B cell (primary cell): Measurements from ENCODE around the gene NCOA4. TPM values are rescaled to one million over a fixed set of nuclear protein-coding genes. Genes with fewer than 3 reads are reported as not detected.

ENCODE experiments used
- ATAC-seq: fragments of 200-7000 bp; cut with Tn5 transposase; one replicate; pipeline ENCODE4 v1.10.0; 2021; ENCODE audit warnings: low read depth, mild to moderate bottlenecking, moderate number of reproducible peaks, moderate library complexity
- CTCF ChIA-PET: fragments of 350-600 bp; sonication (Branson Sonifier 250); formaldehyde crosslinking; loops from one replicate; lab custom pipeline; 2021; ENCODE audit warnings: antibody characterized with exemption, inconsistent platforms; lab: Charles Lee
- POLR2A ChIA-PET: fragments of 350-600 bp; sonication (Branson Sonifier 250); formaldehyde crosslinking; loops from one replicate; lab custom pipeline; 2021; ENCODE audit warnings: antibody characterized with exemption; lab: Charles Lee
- DNase-seq: peaks from one replicate; pipeline ENCODE4 v3.0.0; 2013
- H2AFZ ChIP-seq: 2 replicates; pipeline ENCODE4 v1.6.1; 2012; ENCODE audit warnings: mild to moderate bottlenecking, low read depth, low read length; ENCODE audit not compliant: insufficient read depth, poor library complexity, severe bottlenecking
- H3K27ac ChIP-seq, 2 donors: 1 replicate in 1 of 2; 2 replicates in 1 of 2; pipeline ENCODE4 v1.5.1; 2012 to 2013; ENCODE audit warnings: low read length in 2 of 2, mild to moderate bottlenecking in 2 of 2, moderate library complexity in 1 of 2
- H3K27me3 ChIP-seq, 4 experiments: fragments of 200-600 bp in 1 of 4; sonication (generic) in 1 of 4; replicated peaks in 1 of 4; 1 replicate in 2 of 4; 2 replicates in 2 of 4; pipeline versions ENCODE4 v1.6.1 to v1.7.0; 2013 to 2016; ENCODE audit warnings: low read length in 3 of 4, mild to moderate bottlenecking in 2 of 4, mixed read lengths in 1 of 4, moderate library complexity in 1 of 4; ENCODE audit not compliant: insufficient read depth in 4 of 4, control insufficient read depth in 3 of 4; ENCODE audit errors: control extremely low read depth in 1 of 4
- H3K36me3 ChIP-seq, 2 experiments: replicated peaks in 1 of 2; 1 replicate in 1 of 2; 2 replicates in 1 of 2; pipeline versions ENCODE4 v1.6.1 to v1.7.1; 2013; ENCODE audit warnings: low read length in 1 of 2; ENCODE audit not compliant: insufficient read depth in 2 of 2, control insufficient read depth in 1 of 2; ENCODE audit errors: control extremely low read depth in 1 of 2, extremely low read depth in 1 of 2
- H3K4me1 ChIP-seq, 2 donors: fragments of 200-600 bp in 1 of 2; sonication (generic) in 1 of 2; 1 replicate in 1 of 2; 2 replicates in 1 of 2; pipeline versions ENCODE4 v1.5.1 to v1.6.1; 2013 to 2017; ENCODE audit warnings: low read length in 2 of 2; ENCODE audit not compliant: control insufficient read depth in 2 of 2, insufficient read depth in 2 of 2
- H3K4me2 ChIP-seq: replicated peaks from 2 replicates; pipeline ENCODE3; 2012; ENCODE audit warnings: mild to moderate bottlenecking, low read depth, low read length; ENCODE audit not compliant: poor library complexity, severe bottlenecking
- H3K4me3 ChIP-seq, 5 experiments: fragments of 200-600 bp in 1 of 5; sonication (generic) in 1 of 5; 1 replicate in 3 of 5; 2 replicates in 2 of 5; pipeline versions ENCODE4 v1.5.1 to v1.7.0; 2011 to 2016; ENCODE audit warnings: low read length in 4 of 5, mild to moderate bottlenecking in 4 of 5, low read depth in 2 of 5, control low read depth in 1 of 5, moderate library complexity in 1 of 5; ENCODE audit not compliant: insufficient read depth in 1 of 5; ENCODE audit errors: control extremely low read depth in 1 of 5, extremely low read depth in 1 of 5
- H3K79me2 ChIP-seq: fragments of 200-600 bp; sonication (generic); one replicate; pipeline ENCODE4 v1.6.0; 2016; ENCODE audit warnings: low read length; ENCODE audit not compliant: control insufficient read depth, insufficient read depth
- H3K9ac ChIP-seq: fragments of 200-600 bp; sonication (generic); 2 replicates; pipeline ENCODE4 v1.6.1; 2017; ENCODE audit warnings: mild to moderate bottlenecking, low read length, moderate library complexity
- H3K9me3 ChIP-seq, 3 donors: one replicate each; pipeline versions ENCODE4 v1.6.1 to v1.7.1; 2013; ENCODE audit warnings: low read length in 2 of 3; ENCODE audit not compliant: control insufficient read depth in 2 of 3, insufficient read depth in 1 of 3; ENCODE audit errors: control extremely low read depth in 1 of 3
- H4K20me1 ChIP-seq: 2 replicates; pipeline ENCODE4 v1.6.0; 2012; ENCODE audit warnings: mild to moderate bottlenecking, low read length; ENCODE audit not compliant: insufficient read depth, control insufficient read depth, poor library complexity, severe bottlenecking
- H3K27ac Mint-ChIP-seq: one replicate; pipeline ENCODE4 v1.8.0; 2021; ENCODE audit warnings: mixed read lengths
- H3K27me3 Mint-ChIP-seq: one replicate; pipeline ENCODE4 v1.8.0; 2021; ENCODE audit warnings: mixed read lengths
- H3K4me1 Mint-ChIP-seq: one replicate; pipeline ENCODE4 v1.8.0; 2021; ENCODE audit warnings: mixed read lengths
- H3K4me3 Mint-ChIP-seq: one replicate; pipeline ENCODE4 v1.8.0; 2021; ENCODE audit warnings: mixed read lengths
- H3K9me3 Mint-ChIP-seq: one replicate; pipeline ENCODE4 v1.8.0; 2022; ENCODE audit warnings: mixed read lengths; ENCODE audit not compliant: insufficient read depth
- EZH2 ChIP-seq: IDR thresholded peaks from 2 replicates; pipeline ENCODE4 v1.6.1; 2012; ENCODE audit warnings: borderline replicate concordance, low read depth, mild to moderate bottlenecking, moderate library complexity, low read length; ENCODE audit not compliant: insufficient read depth, poor library complexity, severe bottlenecking
- WGBS: methylation state at CpG from one replicate; pipeline ENCODE4 v1.1.5; 2013; ENCODE audit warnings: missing lambda C conversion rate; ENCODE audit not compliant: insufficient coverage; 5-methylcytosine and 5-hydroxymethylcytosine counted together
- intact Hi-C: fragments of 100-400 bp; cut with micrococcal nuclease; formaldehyde crosslinking; loops from one replicate; pipeline ENCODE4 v1.10.0; 2022
- polyA plus RNA-seq: library from polyadenylated mRNA; depleted of rRNA; stranded (reverse); fragments of >200 nt; gene quantifications from 2 replicates; pipeline ENCODE4 v1.2.3, GENCODE V29; 2012
- total RNA-seq, 2 donors: library from RNA; stranded (reverse); fragments of 120-200 nt in 1 of 2; gene quantifications; 1 replicate in 1 of 2; 2 replicates in 1 of 2; pipeline versions ENCODE4 v1.2.3 to v1.2.4, GENCODE V29; 2013 to 2022
- TF ChIP-seq, protein P1 (sequence below): fragments of 200-600 bp; IDR thresholded peaks from one replicate; pipeline ENCODE4 v1.8.0; 2022; ENCODE audit warnings: antibody characterized with exemption, mild to moderate bottlenecking

Gene NCOA4
- total and polyA plus RNA-seq, 2 donors (not counting 1 experiment from before 2014, with no cell fraction given) = 27.1 to 69.7 TPM

DNA sequence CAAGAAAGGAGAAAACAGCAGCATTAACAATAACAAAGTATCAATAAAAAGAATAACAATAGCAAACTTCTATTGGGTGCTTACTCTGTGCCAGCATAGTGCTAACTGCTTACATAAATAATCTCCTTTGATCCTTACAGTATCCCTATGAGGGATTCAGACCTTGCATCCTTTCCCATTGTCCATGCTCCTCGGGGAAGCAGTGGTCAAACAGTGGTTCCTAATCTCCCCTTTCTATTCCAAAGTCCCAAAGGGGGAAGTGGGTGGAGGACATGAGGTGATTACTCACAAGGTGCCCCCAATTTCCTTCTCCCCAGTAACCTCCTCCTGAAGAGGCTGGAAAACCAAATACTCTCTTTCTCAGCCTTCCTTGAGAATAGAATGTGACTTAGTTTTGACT is 37.7 kb upstream of the NCOA4 start:
- Histone ChIP-seq H4K20me1 (no peaks in the 10 kb centered on the region), H3K4me1 (no peaks in the 10 kb centered on the region), H3K9ac (no peak overlapping the region), H3K27me3 (no peaks in the 10 kb centered on the region), H2AFZ (no peak overlapping the region), H3K36me3 (no peaks in the 10 kb centered on the region), H3K9me3 (peaks cover 0 to 3% (median 0%) of the 10 kb centered on the region in 3 donors), H3K79me2 (no peaks in the 10 kb centered on the region), H3K27ac (no peak overlapping the region), H3K4me2 (no peak overlapping the region), H3K4me3 (no peak overlapping the region)
- no peak for ATAC-seq
- Mint-ChIP-seq H3K4me1 (peaks cover 5% of the 10 kb centered on the region), H3K27ac (no peak overlapping the region), H3K27me3 (peaks cover 7% of the 10 kb centered on the region), H3K4me3 (no peak overlapping the region), H3K9me3 (no peaks in the 10 kb centered on the region)
- POLR2A ChIA-PET = no interaction called here
- CTCF ChIA-PET = no interaction called here
- intact Hi-C loops = no loop called here
- DNase-seq = no peak
- TF ChIP-seq, protein P1, sequence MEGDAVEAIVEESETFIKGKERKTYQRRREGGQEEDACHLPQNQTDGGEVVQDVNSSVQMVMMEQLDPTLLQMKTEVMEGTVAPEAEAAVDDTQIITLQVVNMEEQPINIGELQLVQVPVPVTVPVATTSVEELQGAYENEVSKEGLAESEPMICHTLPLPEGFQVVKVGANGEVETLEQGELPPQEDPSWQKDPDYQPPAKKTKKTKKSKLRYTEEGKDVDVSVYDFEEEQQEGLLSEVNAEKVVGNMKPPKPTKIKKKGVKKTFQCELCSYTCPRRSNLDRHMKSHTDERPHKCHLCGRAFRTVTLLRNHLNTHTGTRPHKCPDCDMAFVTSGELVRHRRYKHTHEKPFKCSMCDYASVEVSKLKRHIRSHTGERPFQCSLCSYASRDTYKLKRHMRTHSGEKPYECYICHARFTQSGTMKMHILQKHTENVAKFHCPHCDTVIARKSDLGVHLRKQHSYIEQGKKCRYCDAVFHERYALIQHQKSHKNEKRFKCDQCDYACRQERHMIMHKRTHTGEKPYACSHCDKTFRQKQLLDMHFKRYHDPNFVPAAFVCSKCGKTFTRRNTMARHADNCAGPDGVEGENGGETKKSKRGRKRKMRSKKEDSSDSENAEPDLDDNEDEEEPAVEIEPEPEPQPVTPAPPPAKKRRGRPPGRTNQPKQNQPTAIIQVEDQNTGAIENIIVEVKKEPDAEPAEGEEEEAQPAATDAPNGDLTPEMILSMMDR = no peak
- no peak for TF ChIP-seq EZH2
- no CpG with 5 or more reads among the region's 1 CpG for WGBS

DNA sequence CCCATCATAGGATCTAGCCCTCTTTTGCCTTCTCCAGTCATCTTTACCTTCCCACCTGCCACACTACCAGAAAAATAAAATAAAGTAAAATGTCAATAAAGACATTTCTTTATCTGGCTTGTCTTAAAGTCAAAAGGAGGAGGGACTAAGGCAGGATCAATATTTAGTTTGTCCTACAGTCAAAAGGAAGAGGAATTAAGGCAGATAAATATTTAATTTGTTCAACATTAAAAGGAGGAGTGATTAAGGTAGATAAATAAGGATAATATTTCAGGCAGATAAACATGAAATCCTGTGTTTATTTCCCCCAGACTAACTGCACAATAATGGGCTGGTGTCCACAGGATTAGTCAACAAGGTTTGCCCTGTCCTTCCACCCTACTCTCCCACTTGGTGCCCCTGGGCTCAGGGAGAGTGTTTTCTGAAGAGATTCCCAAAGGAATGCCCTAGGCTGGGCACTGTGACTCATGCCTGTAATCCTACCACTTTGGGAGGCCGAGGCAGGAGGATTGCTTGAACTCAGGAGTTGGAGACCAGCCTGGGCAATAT is 33.9 kb upstream of the NCOA4 start:
- H3K4me3 ChIP-seq = no peak overlapping the region
- no peak overlapping the region for H3K4me2 ChIP-seq
- no peaks in the 10 kb centered on the region for H3K9me3 ChIP-seq
- DNase-seq (no peak), ATAC-seq (no peak)
- H3K4me3 Mint-ChIP-seq = no peak overlapping the region
- no peaks in the 10 kb centered on the region for H4K20me1 ChIP-seq
- TF ChIP-seq EZH2 = no peak
- TF ChIP-seq, protein P1 = no peak
- H3K79me2 ChIP-seq = no peaks in the 10 kb centered on the region
- peaks cover 0 to 2% (median 0%) of the 10 kb centered on the region in 4 experiments for H3K27me3 ChIP-seq
- no CpG with 5 or more reads among the region's 1 CpG for WGBS
- POLR2A ChIA-PET = no interaction called here
- peaks cover 7% of the 10 kb centered on the region for H3K27me3 Mint-ChIP-seq
- H3K27ac Mint-ChIP-seq = no peak overlapping the region
- H3K4me1 ChIP-seq = no peaks in the 10 kb centered on the region
- no peaks in the 10 kb centered on the region for H3K9me3 Mint-ChIP-seq
- H2AFZ ChIP-seq = no peak overlapping the region
- intact Hi-C loops = no loop called here
- H3K9ac ChIP-seq = no peak overlapping the region
- CTCF ChIA-PET = no interaction called here
- no peaks in the 10 kb centered on the region for H3K4me1 Mint-ChIP-seq
- no peak overlapping the region for H3K27ac ChIP-seq
- no peaks in the 10 kb centered on the region for H3K36me3 ChIP-seq
